GM13977 (cell line): ENCODE results near the gene ARHGEF10L.

Source experiments
- DNase-seq: peaks from one replicate; pipeline ENCODE4 v3.0.0; 2012; ENCODE audit warnings: low spot score
- in situ Hi-C: fragments of 300-500 bp; cut with MboI; formaldehyde crosslinking; loops from one replicate; pipeline ENCODE4 v1.12.0; 2022; ENCODE audit warnings: low sequenced_read_pairs, low pct_unique_long_range_greater_than_20kb, mixed read lengths, inconsistent platforms; ENCODE audit not compliant: unreplicated experiment
- TF ChIP-seq, protein P1 (sequence below): IDR thresholded peaks from 2 replicates; pipeline ENCODE4 v1.5.1; 2012; ENCODE audit warnings: mild to moderate bottlenecking, control low read depth; ENCODE audit not compliant: insufficient read depth; ENCODE audit errors: extremely low read depth, missing control alignments

The ARHGEF10L gene

DNA sequence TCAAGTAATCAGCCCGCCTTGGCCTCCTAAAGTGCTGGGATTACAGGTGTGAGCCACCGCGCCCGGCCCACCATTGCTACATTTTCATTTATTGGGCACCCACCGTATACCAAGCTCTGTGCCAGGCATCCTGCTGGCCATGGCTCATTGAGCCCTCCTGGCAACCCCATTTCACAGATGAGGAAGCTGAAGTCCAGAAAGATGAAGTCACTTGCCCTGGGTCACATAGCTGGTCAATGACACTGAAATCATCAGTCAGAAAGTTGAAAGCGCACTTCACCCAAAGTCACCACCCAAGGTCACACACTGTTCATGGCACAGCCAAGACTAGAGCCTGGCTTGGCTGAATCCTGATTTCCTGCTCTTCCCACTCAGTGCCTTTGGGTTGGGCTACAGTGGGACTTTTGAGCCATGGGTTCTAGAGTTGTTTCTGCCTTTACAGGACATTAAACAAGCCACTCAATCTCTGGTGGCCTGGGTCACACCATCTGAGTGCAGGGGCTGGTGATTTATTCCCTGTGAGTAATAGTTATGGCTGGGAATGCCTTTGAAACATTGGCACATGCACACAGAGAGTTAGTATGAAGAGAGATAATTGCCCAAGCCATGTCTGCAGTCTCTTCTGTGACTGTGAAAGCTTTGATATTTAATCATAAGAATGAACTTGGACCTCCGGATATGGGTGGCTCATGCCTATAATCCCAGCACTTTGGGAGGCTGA is 16.0 kb upstream of the ARHGEF10L start:
- DNase-seq = no peak
- TF ChIP-seq, protein P1, sequence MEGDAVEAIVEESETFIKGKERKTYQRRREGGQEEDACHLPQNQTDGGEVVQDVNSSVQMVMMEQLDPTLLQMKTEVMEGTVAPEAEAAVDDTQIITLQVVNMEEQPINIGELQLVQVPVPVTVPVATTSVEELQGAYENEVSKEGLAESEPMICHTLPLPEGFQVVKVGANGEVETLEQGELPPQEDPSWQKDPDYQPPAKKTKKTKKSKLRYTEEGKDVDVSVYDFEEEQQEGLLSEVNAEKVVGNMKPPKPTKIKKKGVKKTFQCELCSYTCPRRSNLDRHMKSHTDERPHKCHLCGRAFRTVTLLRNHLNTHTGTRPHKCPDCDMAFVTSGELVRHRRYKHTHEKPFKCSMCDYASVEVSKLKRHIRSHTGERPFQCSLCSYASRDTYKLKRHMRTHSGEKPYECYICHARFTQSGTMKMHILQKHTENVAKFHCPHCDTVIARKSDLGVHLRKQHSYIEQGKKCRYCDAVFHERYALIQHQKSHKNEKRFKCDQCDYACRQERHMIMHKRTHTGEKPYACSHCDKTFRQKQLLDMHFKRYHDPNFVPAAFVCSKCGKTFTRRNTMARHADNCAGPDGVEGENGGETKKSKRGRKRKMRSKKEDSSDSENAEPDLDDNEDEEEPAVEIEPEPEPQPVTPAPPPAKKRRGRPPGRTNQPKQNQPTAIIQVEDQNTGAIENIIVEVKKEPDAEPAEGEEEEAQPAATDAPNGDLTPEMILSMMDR = no peak
- in situ Hi-C loops = no loop called here

DNA sequence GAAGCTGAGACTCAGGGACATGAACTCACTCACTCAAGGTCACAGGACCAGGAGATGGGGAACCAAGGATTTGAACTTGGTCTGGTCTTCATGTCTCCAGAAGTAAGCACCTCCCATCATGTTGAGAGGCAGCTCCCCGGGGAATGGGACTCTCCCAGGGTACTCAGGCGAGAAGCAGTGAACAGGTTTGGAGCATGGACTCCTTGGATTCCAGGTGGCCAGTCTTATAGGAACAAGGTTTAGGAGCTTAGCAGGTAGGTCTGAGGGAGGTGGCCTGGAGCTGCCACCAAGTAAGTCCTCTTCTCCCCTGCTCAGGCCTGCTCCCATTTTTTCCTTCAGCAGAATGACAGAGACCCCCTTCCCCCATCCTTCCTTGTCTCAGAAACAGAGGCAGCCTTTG is 14.9 kb upstream of the ARHGEF10L start:
- in situ Hi-C loops = no loop called here
- no peak for DNase-seq

DNA sequence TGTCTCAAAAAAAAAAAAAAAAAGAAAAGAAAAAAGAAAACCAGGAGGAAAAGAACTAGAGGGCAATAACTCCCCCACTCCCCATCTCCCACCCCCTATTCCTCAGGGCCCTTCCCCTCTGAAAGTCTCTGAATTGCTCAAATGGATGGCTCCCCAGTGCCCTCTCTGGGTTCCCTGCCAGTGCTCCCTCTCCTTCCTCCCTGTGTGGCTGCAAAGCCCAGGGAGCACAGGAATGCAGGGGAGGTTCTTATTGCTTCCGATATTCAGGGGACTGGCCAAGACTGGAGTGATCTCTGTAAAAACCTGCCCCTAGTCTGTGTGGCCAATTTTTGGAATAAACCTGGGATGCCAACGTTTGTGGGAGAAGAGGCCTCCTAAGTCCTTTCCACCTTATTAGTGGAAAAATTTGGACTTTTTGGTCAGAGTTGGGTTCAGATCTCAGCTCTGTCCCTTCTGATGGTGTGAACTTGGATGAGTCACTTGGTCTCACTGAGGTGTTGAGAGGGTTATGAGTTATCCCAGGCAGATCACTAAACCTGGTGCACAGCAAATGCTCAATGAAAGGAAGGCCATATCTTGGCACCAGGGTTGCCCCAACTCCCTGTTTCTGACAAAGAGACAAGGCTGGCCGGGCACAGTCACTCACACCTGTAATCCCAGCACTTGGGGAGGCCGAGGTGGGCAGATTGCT is 13.4 kb upstream of the ARHGEF10L start:
- in situ Hi-C loops = no loop called here
- TF ChIP-seq, protein P1 = no peak
- no peak for DNase-seq

More for the DNA sequence above, 14.9 kb upstream of the ARHGEF10L start:
- TF ChIP-seq, protein P1 = no peak

DNA sequence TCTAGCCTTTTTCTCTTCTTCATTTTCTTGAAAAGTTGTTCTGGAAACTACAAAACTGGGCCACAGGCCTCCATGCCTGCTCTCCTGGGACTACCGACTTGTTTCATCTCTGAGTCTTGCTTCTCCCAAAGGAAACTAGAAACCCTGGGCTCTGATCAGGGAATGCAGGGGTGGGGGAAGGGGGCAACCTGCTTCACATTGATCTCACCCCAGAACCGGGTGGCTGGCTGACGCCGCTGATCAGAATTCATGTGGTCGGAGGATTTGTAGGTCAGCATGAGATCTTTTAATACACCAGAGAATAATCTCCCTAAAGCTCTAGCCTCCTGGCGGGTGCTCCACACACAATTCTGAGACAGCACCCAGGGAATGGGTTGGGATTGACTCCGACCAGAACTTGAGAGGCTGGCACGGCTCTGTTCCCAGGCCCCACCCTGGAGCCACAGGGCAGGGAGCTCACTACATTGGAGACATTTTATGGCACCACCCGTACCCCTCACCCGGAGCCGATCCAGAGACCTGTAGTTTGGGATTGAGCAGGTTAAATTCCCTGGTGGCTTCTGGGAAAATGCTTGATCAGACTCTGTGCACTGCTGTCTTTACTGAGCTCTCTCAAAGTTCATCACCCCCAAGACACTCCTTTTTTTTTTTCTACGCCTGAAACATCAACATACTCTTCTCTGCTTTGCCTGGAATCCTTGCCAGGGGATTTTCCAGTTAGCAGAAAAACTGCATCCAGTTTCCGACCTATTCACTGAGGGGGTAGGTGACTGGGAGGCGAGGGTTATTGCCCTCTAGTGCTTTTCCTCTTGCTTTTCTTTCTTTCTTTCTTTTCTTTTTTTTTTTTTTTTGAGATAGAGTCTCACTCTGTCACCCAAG is 12.2 kb upstream of the ARHGEF10L start:
- DNase-seq = no peak
- in situ Hi-C loops = no loop called here
- TF ChIP-seq, protein P1 = no peak

DNA sequence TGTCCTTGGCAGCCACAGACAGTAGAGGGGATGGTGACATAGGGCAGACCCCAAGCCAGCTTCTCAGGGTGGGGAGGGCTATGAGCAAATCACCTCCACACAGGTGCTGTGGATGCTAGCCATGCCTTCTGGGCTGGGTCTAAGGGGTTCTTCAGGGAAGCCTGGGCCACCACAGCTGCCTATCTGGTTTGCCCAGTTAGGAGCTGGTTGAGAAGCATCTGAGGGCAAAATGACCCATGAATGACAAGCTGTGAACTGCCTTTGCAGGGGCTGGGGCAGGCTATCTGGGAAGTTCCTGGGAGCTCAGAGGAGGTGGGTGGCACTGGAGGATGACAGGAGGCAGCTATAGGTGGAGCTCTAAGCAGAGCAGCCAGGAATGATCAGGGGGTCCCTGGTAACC is 10.1 kb upstream of the ARHGEF10L start:
- no peak for DNase-seq
- TF ChIP-seq, protein P1 = no peak
- in situ Hi-C loops = no loop called here

DNA sequence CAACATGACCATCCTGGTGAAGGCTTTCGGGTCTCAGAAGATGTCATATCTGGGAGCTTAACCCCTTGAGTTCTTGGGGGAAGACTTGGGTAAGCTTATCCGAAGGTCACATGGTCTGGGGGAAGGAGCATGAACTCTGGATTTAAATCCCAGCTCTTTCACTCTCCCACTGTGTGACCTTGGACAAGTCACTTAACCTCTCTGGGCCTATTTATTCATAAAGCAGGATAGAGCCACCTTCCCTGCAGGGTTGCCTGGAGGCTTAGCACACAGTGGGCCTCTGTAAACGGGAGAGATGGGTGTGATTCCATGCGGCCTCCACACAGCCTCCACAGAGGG is 8.2 kb upstream of the ARHGEF10L start:
- in situ Hi-C loops = no loop called here
- TF ChIP-seq, protein P1 = no peak
- no peak for DNase-seq
